Measurements from ENCODE around the gene RAPGEF1. TPM values are rescaled to one million over a fixed set of nuclear protein-coding genes. Genes with fewer than 3 reads are reported as not detected.

Gene RAPGEF1
- total and polyA plus RNA-seq, 12 donors: 14.5 to 136 (median 49.1) TPM

- peak in 1 of 7 donors; percentile 16 for DNase-seq
- Histone ChIP-seq H3K4me1 (replicated peaks in 1 of 2) (peaks cover 27 to 54% of the 10 kb centered on the region in 2 donors), H3K27me3 (no peaks in the 10 kb centered on the region), H3K36me3 (replicated peaks in 1 of 2) (no peaks in the 10 kb centered on the region), H3K9me3 (replicated peaks in 1 of 3) (no peaks in the 10 kb centered on the region), H3K27ac (peak overlapping the region in 2 of 5 donors; percentile 82 to 85), H3K4me3 (no peak overlapping the region)
- 90 to 97% (median 95%) methylated on average over 10 to 12 of the region's 12 CpGs for WGBS, 4 donors
- no peak for TF ChIP-seq POLR2A (IDR thresholded peaks at IDR 0.05)
- TF ChIP-seq CTCF (IDR thresholded peaks at IDR 0.05): no peak
- intact Hi-C loops (cut with DNase I): no loop called here
Observed at GRCh38 chr9:131679261-131680020, 60.4 kb downstream of the RAPGEF1 start.

GRCh38 chr9:131678499-131679111, 61.3 kb downstream of the RAPGEF1 start:
- Histone ChIP-seq H3K4me1 (replicated peaks in 1 of 2) (peaks cover 27 to 55% of the 10 kb centered on the region in 2 donors), H3K36me3 (replicated peaks in 1 of 2) (no peaks in the 10 kb centered on the region), H3K4me3 (no peak overlapping the region), H3K27me3 (no peaks in the 10 kb centered on the region), H3K27ac (peak overlapping the region; percentile 23 to 85 (median 62)), H3K9me3 (replicated peaks in 1 of 3) (no peaks in the 10 kb centered on the region)
- TF ChIP-seq CTCF (IDR thresholded peaks at IDR 0.05) (no peak), POLR2A (IDR thresholded peaks at IDR 0.05) (peak in 1 of 2 donors; percentile 20)
- DNase-seq: peak in 6 of 7 donors; percentile 78 to 87 (median 82)
- intact Hi-C loops (cut with DNase I): no loop called here
- 35 to 45% (median 37%) methylated on average over 4 to 5 of the region's 5 CpGs for WGBS, 4 donors

- TF ChIP-seq POLR2A (IDR thresholded peaks at IDR 0.05): no peak
- TF ChIP-seq CTCF (IDR thresholded peaks at IDR 0.05): no peak
- peak overlapping the region; percentile 23 to 85 (median 62) for H3K27ac ChIP-seq
- intact Hi-C loops (cut with DNase I): no loop called here
- peaks cover 27 to 60% of the 10 kb centered on the region in 2 donors for H3K4me1 ChIP-seq (replicated peaks in 1 of 2)
- H3K36me3 ChIP-seq (replicated peaks in 1 of 2): no peaks in the 10 kb centered on the region
- peak in 1 of 7 donors; percentile 20 for DNase-seq
- no peaks in the 10 kb centered on the region for H3K27me3 ChIP-seq
- WGBS, 4 donors: 34 to 55% (median 49%) methylated on average over 9 of the region's 9 CpGs
- H3K4me3 ChIP-seq: peak overlapping the region in 1 of 4 donors; percentile 3
- no peaks in the 10 kb centered on the region for H3K9me3 ChIP-seq (replicated peaks in 1 of 3)
Observed at GRCh38 chr9:131677444-131678180, 62.3 kb downstream of the RAPGEF1 start.

GRCh38 chr9:131677049-131677443, 62.8 kb downstream of the RAPGEF1 start:
- no peaks in the 10 kb centered on the region for H3K27me3 ChIP-seq
- whole genome bisulfite sequencing, 4 donors: 61 to 68% (median 65%) methylated on average over 4 of the region's 4 CpGs
- intact Hi-C loops (cut with DNase I): no loop called here
- peak overlapping the region in 4 of 5 donors; percentile 17 to 85 (median 56) for H3K27ac ChIP-seq
- H3K4me1 ChIP-seq (replicated peaks in 1 of 2): peaks cover 27 to 66% of the 10 kb centered on the region in 2 donors
- no peak for TF ChIP-seq POLR2A (IDR thresholded peaks at IDR 0.05)
- no peak for TF ChIP-seq CTCF (IDR thresholded peaks at IDR 0.05)
- H3K36me3 ChIP-seq (replicated peaks in 1 of 2): no peaks in the 10 kb centered on the region
- DNase-seq: no peak
- H3K4me3 ChIP-seq: peak overlapping the region in 1 of 4 donors; percentile 3
- no peaks in the 10 kb centered on the region for H3K9me3 ChIP-seq (replicated peaks in 1 of 3)
